ENCODE results near the gene MINDY3. TPM values are rescaled to one million over a fixed set of nuclear protein-coding genes. Genes with fewer than 3 reads are reported as not detected.

MINDY3 gene
- total RNA-seq, 1 experiment from 2014 or later: 14.9 TPM

GRCh38 chr10:15824498-15824897, 35.8 kb downstream of the MINDY3 start:
- Mint-ChIP-seq H3K27me3 (ENCODE audit: low read depth) (no peaks in the 10 kb centered on the region), H3K36me3 (ENCODE audit: insufficient read depth in 1 of 3, low read depth in 3 of 3) (peaks cover 0 to 3% (median 0%) of the 10 kb centered on the region in 3 experiments; a peak in 2 of 7 replicates), H3K27ac (no peak overlapping the region), H3K4me1 (no peaks in the 10 kb centered on the region), H3K4me3 (no peak overlapping the region), H3K9me3 (no peaks in the 10 kb centered on the region)
- no peaks in the 10 kb centered on the region for H3K4me1 ChIP-seq (ENCODE audit: insufficient read depth, low read length)
- no peak overlapping the region for H2AK5ac ChIP-seq (ENCODE audit: insufficient read length, low read length)
- no peak for DNase-seq
- no peaks in the 10 kb centered on the region for H3K9me3 ChIP-seq (ENCODE audit: control insufficient read depth, low read depth, low read length)
- no peak overlapping the region for H4K91ac ChIP-seq (ENCODE audit: insufficient read length, low read depth, low read length)
- no peak overlapping the region for H4K8ac ChIP-seq (replicated peaks; ENCODE audit: insufficient read length, low read depth, low read length)
- H3K18ac ChIP-seq (ENCODE audit: insufficient read length, low read depth, low read length): no peak overlapping the region
- peak; percentile 63 for TF ChIP-seq CTCF (conservative IDR thresholded peaks at IDR 0.05)
- no peak overlapping the region for H3K4me2 ChIP-seq (ENCODE audit: insufficient read depth, insufficient read length, low read length)
- no peak overlapping the region for H3K14ac ChIP-seq (ENCODE audit: insufficient read depth, low read length)
- H3K56ac ChIP-seq (ENCODE audit: insufficient read length, low read depth, low read length): no peak overlapping the region
- H2BK15ac ChIP-seq (ENCODE audit: low read depth, low read length): no peak overlapping the region
- no peaks in the 10 kb centered on the region for H3K79me1 ChIP-seq (ENCODE audit: insufficient read depth, low read depth, low read length, poor library complexity, severe bottlenecking)
- WGBS (ENCODE audit: extremely low coverage, insufficient read length, low lambda C conversion rate): no CpG with 5 or more reads among the region's 1 CpG
- H3K9ac ChIP-seq (ENCODE audit: extremely low read depth, insufficient read length, low read length): no peak overlapping the region
- no peak overlapping the region for H4K5ac ChIP-seq (ENCODE audit: insufficient read length, low read depth, low read length)
- H2BK12ac ChIP-seq (ENCODE audit: insufficient read length, low read depth, low read length): no peak overlapping the region
- H2BK20ac ChIP-seq (ENCODE audit: low read depth, low read length, poor library complexity, severe bottlenecking): no peak overlapping the region
- H4K20me1 ChIP-seq (ENCODE audit: control insufficient read depth, insufficient read depth, insufficient read length): no peaks in the 10 kb centered on the region
- H2AFZ ChIP-seq (ENCODE audit: low read length): no peak overlapping the region
- no peak overlapping the region for H2BK120ac ChIP-seq (ENCODE audit: low read depth, low read length, poor library complexity, severe bottlenecking)
- no peaks in the 10 kb centered on the region for H3K27me3 ChIP-seq (ENCODE audit: insufficient read depth, low read length)
- H3K4ac ChIP-seq (ENCODE audit: low read depth, low read length): no peak overlapping the region
- H3K23me2 ChIP-seq (ENCODE audit: insufficient read length, low read depth, low read length, poor library complexity, severe bottlenecking): no peaks in the 10 kb centered on the region
- no peak overlapping the region for H3T11ph ChIP-seq (ENCODE audit: low read length)
- no peaks in the 10 kb centered on the region for H3K79me2 ChIP-seq (ENCODE audit: insufficient read depth, low read length)
- H3K27ac ChIP-seq (ENCODE audit: insufficient read length, low read depth, low read length): no peak overlapping the region
- H3K23ac ChIP-seq (ENCODE audit: insufficient read length, low read depth, low read length): no peak overlapping the region
- no peak overlapping the region for H2BK5ac ChIP-seq (ENCODE audit: insufficient read length, low read length)
